Activated CD8-positive, alpha-beta memory T cell treated with anti-CD3 and anti-CD28 coated beads, Interleukin-2, amount 50 U/mL, for 24 hours (primary cell): ENCODE data around the gene MIB2.

Experiments used
- DNase-seq: peaks from one replicate; pipeline ENCODE4 v3.0.0-alpha.2; 2020; ENCODE audit errors: extremely low read depth

The MIB2 gene

GRCh38 chr1:1598051-1598719 is 17.1 kb upstream of the MIB2 start:
- no peak for DNase-seq

DNA sequence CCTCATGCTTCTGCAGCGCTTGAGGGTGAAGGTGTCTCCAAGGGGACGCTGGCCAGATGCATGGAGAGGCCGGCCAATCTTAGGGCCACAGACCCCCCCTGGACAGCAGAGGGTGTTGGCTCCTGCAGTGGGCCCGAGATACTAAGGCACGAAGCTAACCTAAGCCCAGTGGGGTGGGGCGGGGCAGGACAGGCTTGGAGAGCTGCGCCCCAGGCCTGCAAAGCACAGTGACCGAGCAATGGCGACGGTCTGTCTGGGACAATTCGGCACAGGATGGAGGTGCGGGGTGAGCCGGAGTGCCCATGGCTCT is 16.6 kb upstream of the MIB2 start:
- no peak for DNase-seq

GRCh38 chr1:1599030-1599934 is 16.0 kb upstream of the MIB2 start:
- no peak for DNase-seq

GRCh38 chr1:1599935-1600860 is 15.1 kb upstream of the MIB2 start, which contains the start of gene FNDC10:
Gene FNDC10, minus strand, starts transcription at chr1:1600135. Its CDS starts 120 bp downstream, at chr1:1600015.
- DNase-seq, result no peak

GRCh38 chr1:1600861-1601563 is 14.3 kb upstream of the MIB2 start:
- no peak for DNase-seq

DNA sequence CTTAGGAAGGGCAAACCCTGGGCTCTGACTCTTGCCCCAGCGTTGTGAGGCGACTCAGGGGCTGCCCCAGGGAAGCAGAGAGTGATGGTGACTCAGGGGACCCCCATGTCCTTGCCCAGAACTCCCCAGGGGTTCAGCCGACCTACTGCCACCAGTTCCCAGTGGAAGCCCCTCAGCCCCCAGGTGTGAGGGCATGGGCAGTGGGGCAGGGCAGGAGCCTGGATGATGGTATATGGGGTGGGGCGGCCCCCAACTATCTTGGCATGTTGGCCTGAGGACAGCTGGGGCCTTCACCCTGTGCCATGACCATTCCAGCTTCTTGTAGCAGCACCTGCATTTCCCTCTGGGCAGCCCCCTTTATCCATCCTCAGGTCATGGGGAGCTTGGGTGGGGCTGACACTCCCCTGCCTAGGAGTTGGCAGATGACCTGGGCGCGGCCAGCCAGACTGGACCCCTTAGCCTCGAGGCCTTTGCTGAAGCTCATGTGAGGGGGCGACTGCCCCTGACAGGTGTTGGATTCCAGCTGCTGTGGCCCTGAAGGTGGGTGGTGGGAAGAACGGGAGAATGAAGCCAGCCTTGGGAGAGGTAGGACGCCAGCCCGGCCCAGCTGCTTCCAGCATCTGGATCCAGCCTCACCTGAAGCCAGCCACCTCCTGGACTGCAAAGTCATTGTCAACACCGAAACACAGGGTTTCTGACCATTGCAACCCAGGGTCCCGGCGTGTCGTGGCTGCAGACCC is 13.6 kb upstream of the MIB2 start:
- DNase-seq, result no peak

GRCh38 chr1:1602304-1602967 is 12.9 kb upstream of the MIB2 start:
- DNase-seq, result no peak

GRCh38 chr1:1602968-1603506 is 12.3 kb upstream of the MIB2 start:
- DNase-seq, result no peak

GRCh38 chr1:1603671-1604373 is 11.5 kb upstream of the MIB2 start:
- no peak for DNase-seq

DNA sequence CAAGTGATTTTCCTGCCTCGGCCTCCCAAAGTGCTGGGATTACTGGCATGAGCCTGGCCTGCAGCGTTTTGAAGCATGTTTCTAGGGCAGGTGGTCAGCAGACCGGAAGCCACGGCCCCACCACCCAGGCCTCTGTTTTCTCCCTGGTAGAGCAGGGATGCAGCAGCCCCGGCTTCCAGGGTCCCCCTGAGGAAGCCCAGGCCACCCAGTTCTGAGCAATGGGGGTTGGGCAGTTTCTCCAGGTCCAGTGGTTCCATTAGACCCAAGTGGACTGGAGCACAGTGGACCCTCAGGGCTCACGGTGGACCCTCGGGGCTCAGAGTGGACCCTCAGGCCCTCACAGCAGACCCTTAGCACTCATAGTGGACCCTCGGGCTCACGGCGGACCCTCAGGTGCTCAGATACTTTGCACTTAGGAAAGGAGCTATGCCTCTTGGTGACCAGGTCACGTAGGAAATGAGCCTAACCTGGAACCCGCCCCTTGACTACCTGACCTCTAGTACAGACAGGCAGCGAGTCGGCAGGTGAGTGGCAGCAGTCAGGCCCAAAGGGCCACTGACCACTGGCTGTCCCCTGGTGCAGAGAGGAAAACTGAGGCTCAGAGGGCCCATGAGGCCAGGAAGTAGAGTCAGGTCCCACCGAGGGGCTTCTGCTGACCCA is 10.8 kb upstream of the MIB2 start:
- no peak for DNase-seq

DNA sequence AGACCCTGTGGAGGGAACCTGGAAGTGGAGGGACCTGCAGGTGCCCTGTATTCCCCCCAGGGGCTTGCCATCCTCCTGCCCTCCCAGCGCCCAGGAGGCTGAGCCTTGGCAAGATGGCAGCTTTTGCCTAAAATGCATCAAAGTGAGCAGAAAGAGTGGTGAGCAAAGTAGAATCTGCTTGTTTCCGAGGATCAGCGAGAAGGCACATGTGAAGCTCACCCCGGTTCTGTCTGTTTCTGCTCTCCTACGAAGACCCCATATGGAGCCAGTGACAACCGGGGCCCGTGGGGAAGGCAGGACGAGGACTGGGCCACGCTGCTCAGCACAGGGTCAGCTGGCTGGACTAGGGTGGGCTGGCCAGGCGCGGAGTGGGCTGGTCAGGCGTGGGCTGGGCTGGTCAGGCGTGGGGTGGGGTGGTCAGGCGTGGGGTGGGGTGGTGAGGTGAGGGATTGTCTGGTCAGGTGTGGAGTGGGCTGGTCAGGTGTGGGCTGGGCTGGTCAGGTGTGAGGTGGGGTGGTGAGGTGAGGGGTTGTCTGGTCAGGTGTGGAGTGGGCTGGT is 10.2 kb upstream of the MIB2 start:
- DNase-seq, result no peak

DNA sequence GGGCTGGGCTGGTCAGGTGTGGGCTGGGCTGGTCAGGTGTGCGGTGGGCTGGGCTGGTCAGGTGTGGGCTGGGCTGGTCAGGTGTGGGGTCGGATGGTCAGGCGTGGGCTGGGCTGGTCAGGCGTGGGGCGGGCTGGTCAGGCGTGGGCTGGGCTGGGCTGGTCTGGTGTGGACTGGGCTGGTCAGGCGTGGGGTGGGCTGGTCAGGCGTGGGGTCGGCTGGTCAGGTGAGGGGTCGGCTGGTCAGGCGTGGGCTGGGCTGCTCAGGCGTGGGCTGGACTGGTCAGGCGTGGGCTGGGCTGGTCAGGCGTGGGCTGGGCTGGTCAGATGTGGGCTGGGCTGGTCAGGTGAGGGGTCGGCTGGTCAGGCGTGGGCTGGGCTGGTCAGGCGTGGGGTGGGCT is 9.6 kb upstream of the MIB2 start:
- DNase-seq, result no peak

- DNase-seq, result no peak
Observed at GRCh38 chr1:1606232-1606631, 9.1 kb upstream of the MIB2 start.

GRCh38 chr1:1609822-1610485 is 5.3 kb upstream of the MIB2 start:
- DNase-seq, result no peak

DNA sequence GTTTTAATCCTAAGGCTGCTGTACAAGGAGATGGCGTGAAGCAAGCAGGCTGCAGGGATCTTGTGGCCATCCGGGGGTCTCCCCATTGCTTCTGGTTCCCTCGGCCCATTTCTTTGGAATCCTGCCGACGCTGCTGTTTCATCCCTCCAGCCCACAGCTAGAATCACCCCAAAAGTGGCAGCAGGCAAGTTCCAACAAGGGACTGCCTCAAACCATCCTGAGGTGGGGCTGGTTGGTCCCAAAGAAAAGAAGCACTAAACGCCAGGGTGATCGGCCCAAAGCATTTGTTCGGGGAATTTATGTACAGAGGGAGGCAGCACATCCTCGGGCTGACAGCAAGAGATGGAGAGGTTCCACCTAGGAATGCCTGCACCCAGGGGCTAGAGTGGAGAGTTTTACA is 4.5 kb upstream of the MIB2 start:
- no peak for DNase-seq

GRCh38 chr1:1612104-1612400 is 3.2 kb upstream of the MIB2 start:
- DNase-seq, result no peak

- no peak for DNase-seq
Observed at GRCh38 chr1:1613509-1614082, 1.7 kb upstream of the MIB2 start.
